ENCODE data around the gene UBAP2L.

DNA sequence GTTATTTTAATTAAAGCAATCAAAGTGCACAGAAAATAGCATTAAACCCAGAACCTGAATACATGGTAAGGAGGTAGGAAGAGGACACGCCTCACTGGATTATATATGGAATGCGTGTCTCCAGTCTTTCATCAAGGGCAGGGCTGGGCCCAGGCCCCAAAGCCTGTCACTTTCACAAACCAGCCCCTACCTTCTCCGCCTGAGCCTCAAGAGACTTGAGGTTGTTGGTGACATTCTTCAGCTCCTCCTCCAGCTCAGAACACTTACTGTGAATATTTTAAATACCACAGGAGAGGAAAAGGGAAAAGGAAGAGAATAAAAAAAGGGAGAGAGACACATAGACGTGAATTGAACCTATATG, 49.6 kb upstream of the UBAP2L start:
- TF ChIP-seq POLR2AphosphoS5 (IDR thresholded peaks at IDR 0.05; ENCODE audit: low read depth) (no peak), ZNF114 (CRISPR knock-in tag; IDR thresholded peaks at IDR 0.05) (no peak), CREB1 (CRISPR knock-in tag; IDR thresholded peaks at IDR 0.05; ENCODE audit: low read depth) (no peak), EZH2phosphoT487 (IDR thresholded peaks at IDR 0.05; ENCODE audit: unreplicated experiment) (no peak), EZH2 (IDR thresholded peaks at IDR 0.05; ENCODE audit: low read depth, unreplicated experiment) (no peak), JUNB (IDR thresholded peaks at IDR 0.05; ENCODE audit: unreplicated experiment) (no peak), ZNF331 (CRISPR knock-in tag; IDR thresholded peaks at IDR 0.05; ENCODE audit: low read depth) (no peak)
- TF ChIP-seq, protein P1, sequence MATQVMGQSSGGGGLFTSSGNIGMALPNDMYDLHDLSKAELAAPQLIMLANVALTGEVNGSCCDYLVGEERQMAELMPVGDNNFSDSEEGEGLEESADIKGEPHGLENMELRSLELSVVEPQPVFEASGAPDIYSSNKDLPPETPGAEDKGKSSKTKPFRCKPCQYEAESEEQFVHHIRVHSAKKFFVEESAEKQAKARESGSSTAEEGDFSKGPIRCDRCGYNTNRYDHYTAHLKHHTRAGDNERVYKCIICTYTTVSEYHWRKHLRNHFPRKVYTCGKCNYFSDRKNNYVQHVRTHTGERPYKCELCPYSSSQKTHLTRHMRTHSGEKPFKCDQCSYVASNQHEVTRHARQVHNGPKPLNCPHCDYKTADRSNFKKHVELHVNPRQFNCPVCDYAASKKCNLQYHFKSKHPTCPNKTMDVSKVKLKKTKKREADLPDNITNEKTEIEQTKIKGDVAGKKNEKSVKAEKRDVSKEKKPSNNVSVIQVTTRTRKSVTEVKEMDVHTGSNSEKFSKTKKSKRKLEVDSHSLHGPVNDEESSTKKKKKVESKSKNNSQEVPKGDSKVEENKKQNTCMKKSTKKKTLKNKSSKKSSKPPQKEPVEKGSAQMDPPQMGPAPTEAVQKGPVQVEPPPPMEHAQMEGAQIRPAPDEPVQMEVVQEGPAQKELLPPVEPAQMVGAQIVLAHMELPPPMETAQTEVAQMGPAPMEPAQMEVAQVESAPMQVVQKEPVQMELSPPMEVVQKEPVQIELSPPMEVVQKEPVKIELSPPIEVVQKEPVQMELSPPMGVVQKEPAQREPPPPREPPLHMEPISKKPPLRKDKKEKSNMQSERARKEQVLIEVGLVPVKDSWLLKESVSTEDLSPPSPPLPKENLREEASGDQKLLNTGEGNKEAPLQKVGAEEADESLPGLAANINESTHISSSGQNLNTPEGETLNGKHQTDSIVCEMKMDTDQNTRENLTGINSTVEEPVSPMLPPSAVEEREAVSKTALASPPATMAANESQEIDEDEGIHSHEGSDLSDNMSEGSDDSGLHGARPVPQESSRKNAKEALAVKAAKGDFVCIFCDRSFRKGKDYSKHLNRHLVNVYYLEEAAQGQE (IDR thresholded peaks at IDR 0.05; ENCODE audit: unreplicated experiment) = no peak
- TF ChIP-seq, protein P2, sequence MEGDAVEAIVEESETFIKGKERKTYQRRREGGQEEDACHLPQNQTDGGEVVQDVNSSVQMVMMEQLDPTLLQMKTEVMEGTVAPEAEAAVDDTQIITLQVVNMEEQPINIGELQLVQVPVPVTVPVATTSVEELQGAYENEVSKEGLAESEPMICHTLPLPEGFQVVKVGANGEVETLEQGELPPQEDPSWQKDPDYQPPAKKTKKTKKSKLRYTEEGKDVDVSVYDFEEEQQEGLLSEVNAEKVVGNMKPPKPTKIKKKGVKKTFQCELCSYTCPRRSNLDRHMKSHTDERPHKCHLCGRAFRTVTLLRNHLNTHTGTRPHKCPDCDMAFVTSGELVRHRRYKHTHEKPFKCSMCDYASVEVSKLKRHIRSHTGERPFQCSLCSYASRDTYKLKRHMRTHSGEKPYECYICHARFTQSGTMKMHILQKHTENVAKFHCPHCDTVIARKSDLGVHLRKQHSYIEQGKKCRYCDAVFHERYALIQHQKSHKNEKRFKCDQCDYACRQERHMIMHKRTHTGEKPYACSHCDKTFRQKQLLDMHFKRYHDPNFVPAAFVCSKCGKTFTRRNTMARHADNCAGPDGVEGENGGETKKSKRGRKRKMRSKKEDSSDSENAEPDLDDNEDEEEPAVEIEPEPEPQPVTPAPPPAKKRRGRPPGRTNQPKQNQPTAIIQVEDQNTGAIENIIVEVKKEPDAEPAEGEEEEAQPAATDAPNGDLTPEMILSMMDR (conservative IDR thresholded peaks at IDR 0.05; ENCODE audit: low read depth in 2 of 2) = no peak
- TF ChIP-seq, protein P3, sequence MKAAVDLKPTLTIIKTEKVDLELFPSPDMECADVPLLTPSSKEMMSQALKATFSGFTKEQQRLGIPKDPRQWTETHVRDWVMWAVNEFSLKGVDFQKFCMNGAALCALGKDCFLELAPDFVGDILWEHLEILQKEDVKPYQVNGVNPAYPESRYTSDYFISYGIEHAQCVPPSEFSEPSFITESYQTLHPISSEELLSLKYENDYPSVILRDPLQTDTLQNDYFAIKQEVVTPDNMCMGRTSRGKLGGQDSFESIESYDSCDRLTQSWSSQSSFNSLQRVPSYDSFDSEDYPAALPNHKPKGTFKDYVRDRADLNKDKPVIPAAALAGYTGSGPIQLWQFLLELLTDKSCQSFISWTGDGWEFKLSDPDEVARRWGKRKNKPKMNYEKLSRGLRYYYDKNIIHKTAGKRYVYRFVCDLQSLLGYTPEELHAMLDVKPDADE (IDR thresholded peaks at IDR 0.05) = no peak

All from GM23338 (cell line).